Glutamatergic neuron (in vitro differentiated cells): ENCODE measurements around the gene DYNC2LI1. TPM values are rescaled to one million over a fixed set of nuclear protein-coding genes. Genes with fewer than 3 reads are reported as not detected.

ENCODE experiments used
- DNase-seq: peaks from one replicate; pipeline ENCODE4 v3.0.0; 2022
- H3K27ac Mint-ChIP-seq: one replicate; pipeline ENCODE4 v1.8.0; 2020; ENCODE audit warnings: mild to moderate bottlenecking, mixed read lengths, inconsistent platforms; ENCODE audit not compliant: unreplicated experiment
- H3K27me3 Mint-ChIP-seq: one replicate; pipeline ENCODE4 v1.8.0; 2020; ENCODE audit warnings: mild to moderate bottlenecking, moderate library complexity, mixed read lengths, inconsistent platforms; ENCODE audit not compliant: unreplicated experiment
- H3K36me3 Mint-ChIP-seq: one replicate; pipeline ENCODE4 v1.8.0; 2020; ENCODE audit warnings: mild to moderate bottlenecking, mixed read lengths, inconsistent platforms; ENCODE audit not compliant: unreplicated experiment
- H3K4me1 Mint-ChIP-seq: one replicate; pipeline ENCODE4 v1.8.0; 2020; ENCODE audit warnings: mild to moderate bottlenecking, low read depth, mixed read lengths, inconsistent platforms; ENCODE audit not compliant: unreplicated experiment
- H3K4me3 Mint-ChIP-seq: one replicate; pipeline ENCODE4 v1.8.0; 2020; ENCODE audit warnings: mild to moderate bottlenecking, mixed read lengths, inconsistent platforms; ENCODE audit not compliant: unreplicated experiment
- H3K9me3 Mint-ChIP-seq: one replicate; pipeline ENCODE4 v1.8.0; 2020; ENCODE audit warnings: mild to moderate bottlenecking, moderate library complexity, mixed read lengths, inconsistent platforms; ENCODE audit not compliant: unreplicated experiment
- CTCF ChIP-seq: fragments of 200-600 bp; sonication (generic); IDR thresholded peaks from one replicate; pipeline ENCODE4 v1.5.0; 2021; ENCODE audit not compliant: partially characterized antibody, unreplicated experiment
- total RNA-seq: library from RNA; stranded (reverse); fragmentation: NEBNext Ultra II Directional; extraction: Animal tissue kit (Norgen Biotek cat#: 25700); gene quantifications from one replicate; pipeline ENCODE4 v1.2.1, GENCODE V29; 2021; ENCODE audit not compliant: unreplicated experiment

Gene DYNC2LI1
- total RNA-seq, 1 donor from 2014 or later: 11.9 TPM

DNA sequence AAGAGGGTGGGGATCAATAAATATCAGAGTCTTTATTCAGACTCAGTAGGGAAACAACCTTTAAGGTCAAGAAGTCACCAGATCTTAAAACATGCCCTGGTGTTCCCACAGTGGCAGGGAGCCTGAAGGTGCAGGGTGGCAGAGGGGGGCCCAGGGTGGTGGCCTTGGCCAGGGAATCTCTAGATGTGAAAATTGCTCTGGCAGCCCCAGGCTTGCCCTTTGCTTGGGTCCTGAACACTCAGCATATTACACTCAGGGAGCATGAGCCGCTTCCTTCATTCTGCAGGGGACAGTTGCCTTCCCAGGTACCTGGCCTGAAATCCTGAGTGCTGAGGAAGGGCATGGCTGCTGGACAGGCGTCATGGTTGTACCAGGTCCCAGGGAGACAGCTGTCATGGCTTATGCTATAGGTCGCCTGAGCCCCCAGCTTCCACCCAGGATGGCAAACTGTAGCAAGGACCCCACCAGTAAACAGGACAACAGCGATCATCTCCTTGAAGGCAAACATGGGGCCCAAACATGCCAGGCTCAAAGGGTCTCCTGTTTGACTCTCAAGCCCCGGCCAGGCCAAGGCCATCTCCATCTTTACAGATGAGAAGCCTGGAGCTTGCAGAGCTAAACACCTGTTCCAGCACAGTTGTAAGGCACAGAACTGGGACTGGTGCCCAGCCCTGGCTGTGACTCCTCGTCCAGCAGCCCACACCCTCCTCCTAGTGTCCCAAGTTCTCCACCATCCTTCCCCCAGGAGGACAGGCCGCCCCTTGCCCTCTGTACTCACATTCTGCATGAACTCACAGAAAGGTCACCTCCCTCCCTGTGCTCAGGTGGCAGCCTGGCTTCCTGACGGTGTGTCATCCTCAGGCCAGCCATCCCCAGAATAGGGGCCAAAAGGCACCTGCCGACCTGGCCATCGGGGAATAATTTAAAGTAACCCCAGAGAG, 79.6 kb downstream of the DYNC2LI1 start:
- Mint-ChIP-seq H3K27ac (no peak overlapping the region), H3K4me1 (no peaks in the 10 kb centered on the region), H3K36me3 (no peaks in the 10 kb centered on the region), H3K9me3 (no peaks in the 10 kb centered on the region), H3K4me3 (no peak overlapping the region), H3K27me3 (peaks cover 2% of the 10 kb centered on the region)
- DNase-seq: no peak
- TF ChIP-seq CTCF: no peak

DNA sequence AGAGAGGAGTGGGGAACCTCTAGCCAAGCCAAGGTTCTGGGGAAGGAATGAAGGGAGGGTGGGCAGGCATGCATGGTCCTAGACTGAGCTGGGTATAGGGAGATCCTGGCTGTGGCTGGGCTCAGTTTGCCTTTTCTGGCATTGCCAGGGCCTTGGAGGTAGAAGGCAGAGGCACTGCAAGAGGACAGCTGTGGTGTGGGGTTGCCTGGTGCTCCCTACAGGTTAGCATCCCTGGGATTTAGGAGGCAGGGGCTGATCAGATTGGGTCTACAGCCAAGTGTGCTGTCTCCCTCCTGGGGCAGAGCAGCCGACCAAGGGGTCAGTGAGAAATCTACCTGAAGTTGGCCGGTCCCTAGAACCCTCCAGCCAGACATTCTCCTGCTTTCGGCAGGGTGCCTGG, 80.8 kb downstream of the DYNC2LI1 start:
- H3K27ac Mint-ChIP-seq: no peak overlapping the region
- H3K4me1 Mint-ChIP-seq: no peaks in the 10 kb centered on the region
- no peaks in the 10 kb centered on the region for H3K9me3 Mint-ChIP-seq
- no peak for TF ChIP-seq CTCF
- no peaks in the 10 kb centered on the region for H3K27me3 Mint-ChIP-seq
- no peak for DNase-seq
- H3K36me3 Mint-ChIP-seq: no peaks in the 10 kb centered on the region
- no peak overlapping the region for H3K4me3 Mint-ChIP-seq

GRCh38 chr2:43855292-43855691, 81.5 kb downstream of the DYNC2LI1 start:
- Mint-ChIP-seq H3K36me3 (no peaks in the 10 kb centered on the region), H3K4me3 (no peak overlapping the region), H3K4me1 (no peaks in the 10 kb centered on the region), H3K27ac (no peak overlapping the region), H3K27me3 (no peaks in the 10 kb centered on the region), H3K9me3 (no peaks in the 10 kb centered on the region)
- no peak for DNase-seq
- TF ChIP-seq CTCF: no peak

Other genes with a start within 250 kb of the DYNC2LI1 start
- 15.0 TPM for gene THADA, start 178.0 kb upstream of the DYNC2LI1 start, total RNA-seq
- 0.71 TPM for gene PLEKHH2, start 136.8 kb upstream of the DYNC2LI1 start, total RNA-seq
- 0.49 TPM for gene C1GALT1C1L, start 97.6 kb upstream of the DYNC2LI1 start, total RNA-seq
- not detected for gene ABCG5, start 64.8 kb downstream of the DYNC2LI1 start, total RNA-seq
- not detected for gene ABCG8, start 64.9 kb downstream of the DYNC2LI1 start, total RNA-seq
- 88.0 TPM for gene LRPPRC, start 221.9 kb downstream of the DYNC2LI1 start, total RNA-seq